Epithelial cell of proximal tubule (primary cell): Measurements from ENCODE around the gene ASH1L. TPM values are rescaled to one million over a fixed set of nuclear protein-coding genes. Genes with fewer than 3 reads are reported as not detected.
"Not testable (repeated sequence)": the region's sequence is repeated elsewhere in the genome, so short reads cannot be mapped to it uniquely, and the experiment has no call there.

Source experiments
- DNase-seq: peaks from one replicate; pipeline ENCODE4 v3.0.0-alpha.2; 2011; ENCODE audit warnings: low read depth
- H3K4me3 ChIP-seq: 2 replicates; pipeline ENCODE4 v1.5.1; 2011; ENCODE audit warnings: low read depth, mild to moderate bottlenecking, low read length
- total RNA-seq: library from RNA; depleted of rRNA; stranded (reverse); fragments of >200 nt; gene quantifications from 2 replicates; pipeline ENCODE4 v1.2.3, GENCODE V29; 2015
- TF ChIP-seq, protein P1 (sequence below): conservative IDR thresholded peaks from 2 replicates; pipeline ENCODE4 v1.5.1; 2012; ENCODE audit warnings: low read depth, mild to moderate bottlenecking, low read length

ASH1L gene
- total RNA-seq, 1 donor from 2014 or later = 13.4 TPM

DNA sequence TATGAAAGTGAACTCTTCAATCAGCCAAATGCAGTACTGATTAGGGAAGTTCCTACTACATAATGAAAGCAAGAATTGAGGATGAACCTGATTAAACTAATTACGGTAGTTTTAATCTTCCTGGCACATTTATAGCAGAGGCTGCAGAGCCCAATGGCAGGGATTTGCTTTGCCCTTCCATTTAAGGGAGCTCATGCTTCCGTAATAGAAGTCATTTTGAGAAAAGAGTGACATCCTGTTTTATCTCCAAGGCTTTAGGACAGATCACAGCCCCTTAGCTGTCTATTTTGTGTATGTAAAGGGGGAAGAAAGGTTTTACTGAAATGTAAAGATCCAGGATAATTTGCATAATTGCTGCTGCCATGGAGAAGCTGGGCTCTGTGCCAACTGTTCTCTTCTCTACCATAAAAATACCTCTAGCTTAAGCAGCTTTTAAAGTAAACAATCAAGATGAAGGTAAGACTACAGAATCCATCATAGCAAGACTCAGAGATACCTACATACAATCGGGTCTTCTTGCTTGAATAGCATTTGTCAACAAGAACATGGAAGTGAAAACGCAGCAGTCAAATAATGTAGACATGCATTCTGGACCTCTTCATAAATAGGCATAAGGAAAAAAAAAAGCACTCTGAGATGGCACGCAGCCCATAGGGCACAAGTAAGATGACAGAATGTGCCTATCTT, 62.5 kb downstream of the ASH1L start:
- H3K4me3 ChIP-seq = no peak overlapping the region
- TF ChIP-seq, protein P1, sequence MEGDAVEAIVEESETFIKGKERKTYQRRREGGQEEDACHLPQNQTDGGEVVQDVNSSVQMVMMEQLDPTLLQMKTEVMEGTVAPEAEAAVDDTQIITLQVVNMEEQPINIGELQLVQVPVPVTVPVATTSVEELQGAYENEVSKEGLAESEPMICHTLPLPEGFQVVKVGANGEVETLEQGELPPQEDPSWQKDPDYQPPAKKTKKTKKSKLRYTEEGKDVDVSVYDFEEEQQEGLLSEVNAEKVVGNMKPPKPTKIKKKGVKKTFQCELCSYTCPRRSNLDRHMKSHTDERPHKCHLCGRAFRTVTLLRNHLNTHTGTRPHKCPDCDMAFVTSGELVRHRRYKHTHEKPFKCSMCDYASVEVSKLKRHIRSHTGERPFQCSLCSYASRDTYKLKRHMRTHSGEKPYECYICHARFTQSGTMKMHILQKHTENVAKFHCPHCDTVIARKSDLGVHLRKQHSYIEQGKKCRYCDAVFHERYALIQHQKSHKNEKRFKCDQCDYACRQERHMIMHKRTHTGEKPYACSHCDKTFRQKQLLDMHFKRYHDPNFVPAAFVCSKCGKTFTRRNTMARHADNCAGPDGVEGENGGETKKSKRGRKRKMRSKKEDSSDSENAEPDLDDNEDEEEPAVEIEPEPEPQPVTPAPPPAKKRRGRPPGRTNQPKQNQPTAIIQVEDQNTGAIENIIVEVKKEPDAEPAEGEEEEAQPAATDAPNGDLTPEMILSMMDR = no peak
- no peak for DNase-seq

DNA sequence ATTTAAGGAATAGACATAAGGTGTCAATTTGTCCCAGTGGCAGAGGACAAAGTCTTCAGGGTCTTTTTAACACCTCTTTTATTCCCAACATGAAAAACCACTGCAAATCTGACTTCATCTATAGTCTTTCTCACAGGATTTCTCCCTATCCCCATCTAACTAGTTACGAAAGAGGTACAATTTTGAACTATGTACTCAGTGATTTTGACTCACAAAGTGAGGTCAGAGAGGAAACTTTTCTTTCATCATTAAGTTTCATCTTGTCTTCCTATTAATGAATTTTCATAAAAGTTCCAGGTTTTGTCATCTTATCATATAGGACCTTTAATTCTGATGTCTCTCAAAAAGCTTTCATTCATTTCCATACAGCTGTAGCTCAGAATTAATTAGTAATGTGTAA, 63.3 kb downstream of the ASH1L start:
- TF ChIP-seq, protein P1 = no peak
- H3K4me3 ChIP-seq = no peak overlapping the region
- DNase-seq = no peak

DNA sequence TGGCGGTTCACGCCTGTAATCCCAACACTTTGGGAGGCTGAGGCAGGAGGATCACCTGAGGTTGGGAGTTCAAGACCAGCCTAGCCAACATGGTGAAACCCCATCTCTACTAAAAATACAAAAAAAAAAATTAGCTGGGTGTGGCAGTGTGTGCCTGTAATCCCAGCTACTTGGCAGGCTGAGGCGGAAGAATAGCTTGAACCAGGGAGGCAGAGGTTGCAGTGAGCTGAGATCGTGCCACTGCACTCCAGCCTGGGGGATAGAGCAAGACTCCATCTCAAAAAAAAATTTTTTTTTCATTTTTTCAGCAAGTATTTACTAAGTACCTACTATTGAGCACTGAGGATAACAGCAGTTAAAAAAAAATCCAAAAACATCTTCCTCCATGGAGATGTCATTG, 69.0 kb downstream of the ASH1L start:
- not testable (repeated sequence) for H3K4me3 ChIP-seq, DNase-seq

DNA sequence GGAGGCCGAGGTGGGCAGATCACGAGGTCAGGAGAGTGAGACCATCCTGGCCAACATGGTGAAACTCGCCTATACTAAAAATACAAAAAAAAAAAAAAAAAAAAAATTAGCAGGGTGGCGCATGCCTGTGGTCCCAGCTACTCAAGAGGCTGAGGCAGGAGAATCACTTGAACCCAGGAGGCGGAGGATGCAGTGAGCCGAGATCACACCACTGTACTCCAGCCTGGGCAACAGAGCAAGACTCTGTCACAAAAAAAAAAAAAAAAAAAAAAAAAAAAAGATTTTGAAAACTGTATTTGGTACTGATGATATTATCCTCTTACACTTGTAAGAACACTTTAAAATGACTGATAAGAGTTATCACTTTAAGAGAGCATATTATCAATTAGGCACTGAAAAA, 74.2 kb downstream of the ASH1L start:
- H3K4me3 ChIP-seq, DNase-seq: not testable (repeated sequence)

DNA sequence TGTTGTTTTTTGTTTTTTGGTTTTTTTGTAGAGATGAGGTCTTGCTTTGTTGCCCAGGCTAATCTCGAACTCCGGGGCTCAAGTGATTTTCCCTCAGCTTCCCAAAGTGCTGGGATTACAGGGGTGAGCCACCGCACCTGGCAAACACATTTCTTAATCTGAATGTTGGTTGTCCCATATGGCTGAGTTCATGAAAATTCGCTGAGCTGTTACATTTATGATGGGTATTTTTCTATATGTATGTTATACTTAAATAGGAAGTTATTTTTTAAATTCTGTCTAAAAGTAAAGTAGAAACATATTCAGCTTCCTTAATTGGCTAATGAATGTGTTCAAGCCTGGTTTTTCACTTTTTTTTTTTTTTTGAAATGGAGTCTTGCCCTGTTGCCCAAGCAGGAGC, 75.1 kb downstream of the ASH1L start:
- TF ChIP-seq, protein P1 = no peak
- no peak for DNase-seq
- no peak overlapping the region for H3K4me3 ChIP-seq

DNA sequence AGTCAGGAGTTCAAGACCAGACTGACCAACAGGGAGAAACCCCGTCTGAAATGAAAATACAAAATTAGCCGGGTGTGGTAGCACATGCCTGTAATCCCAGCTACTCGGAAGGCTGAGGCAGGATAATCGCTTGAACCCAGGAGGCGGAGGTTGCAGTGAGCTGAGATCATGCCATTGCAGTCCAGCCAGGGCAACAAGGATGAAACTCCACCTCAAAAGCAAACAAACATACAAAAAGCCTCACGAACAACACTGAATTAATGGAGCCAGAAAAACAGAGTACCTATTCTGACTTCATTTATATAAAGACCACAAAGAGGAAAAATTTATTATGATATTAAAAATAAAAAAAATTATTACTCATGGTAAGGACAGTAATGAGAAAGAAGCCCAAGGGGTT, 75.7 kb downstream of the ASH1L start:
- H3K4me3 ChIP-seq, DNase-seq: not testable (repeated sequence)

DNA sequence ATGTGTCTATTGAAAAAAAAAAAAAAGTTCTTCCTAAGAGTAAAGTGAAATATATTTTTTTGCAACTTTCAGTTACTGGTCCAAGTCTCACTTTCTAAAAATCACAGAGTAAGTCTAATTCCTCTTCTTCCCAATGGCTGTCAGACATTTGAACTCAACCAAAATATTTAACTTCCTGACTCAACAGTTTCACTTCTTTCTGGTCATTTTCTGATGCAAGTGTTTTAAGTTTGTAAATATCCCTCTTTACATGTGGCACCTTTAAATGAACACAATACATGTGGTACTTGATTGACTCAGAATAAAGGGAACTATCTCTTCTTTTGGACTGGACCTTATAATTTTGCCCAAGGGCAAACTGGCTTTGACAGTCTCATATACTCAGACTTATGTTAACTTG, 76.7 kb downstream of the ASH1L start:
- H3K4me3 ChIP-seq = no peak overlapping the region
- TF ChIP-seq, protein P1 = no peak
- DNase-seq = no peak

DNA sequence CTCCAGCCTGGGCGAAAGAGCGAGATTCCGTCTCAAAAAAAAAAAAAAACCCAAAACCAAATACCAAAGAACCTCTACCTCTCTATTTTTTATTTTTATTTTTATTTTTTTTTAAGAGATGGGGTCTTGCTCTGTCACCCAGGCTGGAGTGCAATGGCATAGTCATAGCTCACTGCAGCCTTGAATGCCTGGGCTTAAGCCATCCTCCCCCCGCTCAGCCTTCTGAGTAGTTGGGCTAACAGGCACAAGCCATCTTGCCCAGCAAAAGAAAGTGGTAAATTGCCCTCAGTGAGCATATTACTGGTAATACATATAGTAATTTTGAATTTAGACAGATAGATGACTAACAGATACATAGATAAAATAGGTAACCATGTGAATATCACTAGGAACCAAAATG, 77.4 kb downstream of the ASH1L start:
- TF ChIP-seq, protein P1 = no peak
- no peak for DNase-seq
- H3K4me3 ChIP-seq = no peak overlapping the region
